ENCODE measurements around the gene COQ10B.
"Not testable (repeated sequence)": the region's sequence is repeated elsewhere in the genome, so short reads cannot be mapped to it uniquely, and the experiment has no call there.

The COQ10B gene

DNA sequence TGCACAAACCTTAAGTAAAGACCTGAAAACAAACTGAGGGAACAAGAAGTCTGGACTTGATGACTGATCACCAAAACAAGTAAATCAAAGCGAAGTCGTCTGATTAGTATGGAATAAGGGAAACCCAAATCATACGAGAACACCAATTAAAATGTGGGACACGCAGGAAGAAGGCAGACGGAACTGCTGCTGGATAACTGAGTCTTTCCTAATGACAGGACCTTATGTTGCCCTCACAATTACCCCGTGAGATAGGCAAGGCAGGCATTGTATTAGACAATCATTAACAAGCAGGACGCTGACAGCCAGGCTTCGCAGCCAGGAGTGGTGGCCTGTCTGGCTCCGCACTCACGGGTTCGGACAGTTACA is 614 bp upstream of the COQ10B start:
- FAIRE-seq, result no peak

GRCh38 chr2:197453914-197454398 is 604 bp downstream of the COQ10B start:
- no peak for FAIRE-seq

DNA sequence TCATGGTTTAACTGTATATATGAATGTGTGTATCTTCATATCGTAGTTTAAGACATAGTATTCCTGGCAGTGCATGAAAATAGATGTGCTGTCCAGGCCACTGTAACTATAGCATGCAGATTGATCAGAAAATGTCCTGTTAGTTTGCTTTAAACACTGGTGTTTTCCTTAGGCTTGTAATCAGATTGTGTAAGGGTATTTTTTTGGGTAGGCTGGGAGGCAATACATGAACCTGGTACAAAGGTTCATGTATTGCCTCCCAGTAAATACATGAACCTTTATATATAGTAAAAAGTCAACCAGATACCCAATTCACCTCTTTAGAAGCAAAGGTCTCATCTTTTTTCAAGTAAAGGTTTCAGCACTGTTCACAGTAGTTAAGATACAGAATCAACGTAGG is 1.6 kb downstream of the COQ10B start:
- FAIRE-seq, result no peak

GRCh38 chr2:197455428-197455827 is 2.1 kb downstream of the COQ10B start:
- FAIRE-seq, result no peak

DNA sequence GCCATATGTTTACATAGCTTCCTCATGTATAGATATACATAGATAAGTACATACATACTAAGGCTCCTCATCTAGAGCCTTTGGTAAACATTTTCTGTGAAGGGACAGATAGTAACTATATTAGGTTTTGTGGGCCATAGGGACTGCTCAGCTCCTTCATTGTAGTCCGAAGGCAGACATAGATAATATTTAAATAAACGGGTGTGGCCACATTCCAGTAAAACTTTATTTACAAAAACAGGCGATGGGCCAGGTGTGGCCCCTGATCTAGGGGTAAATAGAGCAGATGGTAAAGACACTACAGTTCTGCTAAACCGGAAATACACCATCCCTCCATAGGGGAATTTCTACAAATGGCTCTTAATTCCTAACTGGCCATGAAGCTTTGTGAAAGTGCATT is 7.3 kb downstream of the COQ10B start:
- FAIRE-seq, result no peak

DNA sequence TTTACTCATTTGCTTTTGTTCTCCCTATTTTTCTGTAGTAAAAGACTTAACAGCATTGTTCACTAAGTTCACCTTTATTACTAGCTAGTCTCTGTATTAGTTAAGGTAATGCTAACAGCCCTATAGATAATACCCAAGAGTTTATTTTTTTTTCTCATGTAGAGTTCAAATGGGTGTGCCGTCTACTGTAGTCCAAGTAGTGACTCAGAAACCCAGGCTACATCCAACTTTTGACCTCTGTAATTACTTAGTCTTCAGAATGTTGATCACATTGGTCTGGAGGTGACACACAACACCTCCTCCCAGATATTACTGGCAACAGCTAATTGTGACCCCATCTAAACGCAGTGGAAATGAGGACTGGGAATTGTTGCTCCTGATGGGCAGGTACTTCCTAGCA is 7.7 kb downstream of the COQ10B start:
- no peak for FAIRE-seq

- FAIRE-seq, result no peak
These were observed 10.8 kb downstream of the COQ10B start for GRCh38 chr2:197464175-197464574.

- no peak for FAIRE-seq
These were observed 18.8 kb downstream of the COQ10B start for GRCh38 chr2:197472166-197472565.

DNA sequence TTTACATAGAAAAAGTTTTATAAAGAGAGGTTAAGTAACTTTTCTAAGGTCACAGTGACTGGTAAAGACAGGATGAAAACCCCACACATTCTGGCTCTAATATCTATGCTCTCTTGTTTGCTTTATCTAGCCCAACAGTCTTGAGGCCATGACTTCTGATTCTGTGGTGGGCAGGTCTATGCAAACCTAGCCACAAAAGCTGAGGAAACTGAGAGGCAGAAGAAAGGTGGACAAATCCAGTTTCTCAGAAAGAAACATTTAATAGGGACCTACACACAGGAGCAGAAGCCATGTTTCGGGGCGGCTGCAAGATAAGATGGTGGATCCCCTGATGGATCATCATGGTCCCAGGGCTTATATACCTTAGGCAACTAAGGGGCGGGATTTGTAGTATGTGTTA is 24.4 kb downstream of the COQ10B start:
- no peak for FAIRE-seq

GRCh38 chr2:197480165-197481036 is 27.0 kb downstream of the COQ10B start:
- FAIRE-seq, result no peak

GRCh38 chr2:197484248-197484647 is 30.9 kb downstream of the COQ10B start:
- not testable (repeated sequence) for FAIRE-seq

GRCh38 chr2:197486175-197486574 is 32.8 kb downstream of the COQ10B start:
- no peak for FAIRE-seq

GRCh38 chr2:197487385-197487784 is 34.0 kb downstream of the COQ10B start:
- FAIRE-seq, result no peak

DNA sequence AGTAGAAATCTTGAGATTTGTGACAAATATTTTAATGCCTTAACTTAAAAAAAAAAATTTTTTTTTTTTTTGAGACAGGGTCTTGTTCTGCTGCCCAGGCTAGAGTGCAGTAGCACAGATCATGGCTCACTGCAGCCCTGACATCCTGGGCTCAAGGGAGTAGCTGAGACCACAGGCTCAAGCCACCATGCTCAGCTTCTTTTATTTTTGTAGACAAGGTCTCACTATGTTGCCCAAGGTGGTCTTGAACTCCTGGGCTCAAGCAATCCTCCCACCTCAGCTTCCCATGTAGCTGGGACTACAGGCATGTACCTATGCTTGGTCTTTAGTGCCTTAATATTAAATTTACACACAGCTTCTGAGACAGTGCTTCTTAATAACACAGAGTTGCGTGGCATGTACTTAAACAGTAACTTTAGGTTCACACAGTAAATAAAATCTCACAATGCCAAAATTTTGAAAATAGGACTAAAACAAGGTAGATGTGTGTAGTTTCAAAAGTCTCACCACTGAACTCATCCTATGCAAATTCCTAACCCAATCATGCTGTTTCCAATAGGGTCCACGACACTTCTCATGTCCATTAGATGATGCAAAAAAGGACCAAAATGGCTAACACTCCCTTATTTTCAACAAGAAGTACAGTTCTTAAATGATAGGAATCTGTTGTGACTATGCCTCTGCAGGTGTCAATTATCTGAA is 42.2 kb downstream of the COQ10B start:
- no peak for FAIRE-seq

DNA sequence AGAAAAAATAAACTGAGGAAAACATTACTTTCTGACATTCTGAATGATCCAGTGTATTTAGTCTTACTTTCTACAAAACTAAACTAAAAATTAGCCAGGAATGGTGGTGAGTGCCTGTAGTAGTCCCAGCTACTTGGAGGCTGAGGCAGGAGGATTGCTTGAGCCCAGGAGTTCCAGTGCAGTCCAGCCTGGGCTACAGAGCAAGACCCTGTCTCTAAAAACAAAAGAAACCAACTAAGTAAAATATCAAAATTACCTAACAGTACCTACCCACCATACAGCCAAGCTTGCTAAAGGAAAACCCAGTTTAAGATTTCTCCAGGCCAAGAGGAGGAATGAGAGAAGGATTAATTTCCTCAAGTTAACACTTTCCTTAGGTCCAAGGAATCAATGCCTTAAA is 43.3 kb downstream of the COQ10B start:
- FAIRE-seq, result no peak

- no peak for FAIRE-seq
These were observed 44.0 kb downstream of the COQ10B start for GRCh38 chr2:197497326-197497725.

DNA sequence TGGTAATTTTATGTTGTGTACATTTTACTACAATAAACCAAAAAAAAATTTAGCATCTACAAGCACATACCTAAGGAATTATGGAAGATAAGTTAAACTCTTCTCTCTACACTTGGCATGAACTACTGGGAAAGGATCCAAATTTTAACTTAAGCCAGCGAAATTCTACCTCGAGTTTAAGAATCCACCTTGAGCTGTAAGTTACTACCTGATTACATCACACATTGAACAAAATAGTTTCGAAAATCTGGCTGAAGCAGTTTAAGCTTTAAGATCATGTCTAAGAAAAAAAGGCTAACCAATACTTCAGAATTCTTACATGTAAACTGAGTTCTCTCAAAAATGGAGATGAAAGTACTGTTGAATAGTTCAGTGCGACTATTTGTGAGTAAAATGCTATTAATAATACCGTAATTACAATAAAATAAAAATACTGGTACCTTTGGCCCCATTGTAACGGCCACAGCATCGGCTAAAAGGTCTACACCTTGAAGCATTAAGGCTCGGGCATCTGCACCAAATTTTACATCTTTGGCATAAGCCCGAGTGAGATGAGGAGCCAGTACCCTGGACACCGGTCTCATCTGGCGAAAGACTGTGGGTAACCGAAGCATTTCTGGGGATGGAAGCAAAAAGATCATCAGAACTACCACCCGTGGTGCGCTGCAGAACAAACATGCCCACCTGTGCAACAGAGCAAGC is 45.0 kb downstream of the COQ10B start:
- no peak for FAIRE-seq

DNA sequence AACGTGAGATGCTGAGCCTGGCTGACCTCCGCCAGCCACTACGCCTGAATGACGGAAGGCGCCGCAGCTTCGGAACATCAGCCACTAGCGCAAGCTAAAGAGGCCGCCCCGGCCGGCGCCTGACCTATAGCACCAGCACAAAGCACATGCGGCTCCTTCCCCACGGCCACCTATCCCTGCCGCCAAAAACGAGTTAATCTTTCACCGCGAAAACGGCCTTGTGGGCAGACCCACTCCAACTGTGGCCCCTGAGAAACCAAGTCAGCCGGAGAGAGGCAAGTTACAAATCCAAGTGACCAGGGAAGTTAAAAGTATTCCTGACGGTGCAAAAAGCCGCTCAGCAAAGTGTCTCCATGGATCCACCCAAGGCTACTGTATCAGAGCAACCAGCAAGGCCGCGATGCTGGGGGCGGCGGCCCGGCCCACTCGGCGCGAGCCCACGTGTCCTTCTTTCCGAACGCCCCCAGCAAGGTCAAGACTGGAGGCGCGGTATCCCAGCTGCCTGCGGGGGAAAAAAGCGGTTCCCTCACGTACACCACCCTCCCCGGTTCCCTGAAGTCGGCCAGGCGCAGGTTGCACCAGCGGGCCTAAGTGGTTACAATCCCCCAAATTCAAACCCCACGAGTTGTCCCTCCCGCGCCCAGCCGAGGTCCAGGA is 45.7 kb downstream of the COQ10B start:
- no peak for FAIRE-seq

- peak; percentile 79 for FAIRE-seq
These were observed 46.5 kb downstream of the COQ10B start, which contains the start of the genes HSPD1 and HSPE1 for GRCh38 chr2:197499594-197500502. Gene HSPD1, minus strand, starts transcription at chr2:197499840. Its CDS starts 992 bp downstream, at chr2:197498848. Gene HSPE1, plus strand, starts transcription at chr2:197500379. Its CDS starts 58 bp downstream, at chr2:197500437.

DNA sequence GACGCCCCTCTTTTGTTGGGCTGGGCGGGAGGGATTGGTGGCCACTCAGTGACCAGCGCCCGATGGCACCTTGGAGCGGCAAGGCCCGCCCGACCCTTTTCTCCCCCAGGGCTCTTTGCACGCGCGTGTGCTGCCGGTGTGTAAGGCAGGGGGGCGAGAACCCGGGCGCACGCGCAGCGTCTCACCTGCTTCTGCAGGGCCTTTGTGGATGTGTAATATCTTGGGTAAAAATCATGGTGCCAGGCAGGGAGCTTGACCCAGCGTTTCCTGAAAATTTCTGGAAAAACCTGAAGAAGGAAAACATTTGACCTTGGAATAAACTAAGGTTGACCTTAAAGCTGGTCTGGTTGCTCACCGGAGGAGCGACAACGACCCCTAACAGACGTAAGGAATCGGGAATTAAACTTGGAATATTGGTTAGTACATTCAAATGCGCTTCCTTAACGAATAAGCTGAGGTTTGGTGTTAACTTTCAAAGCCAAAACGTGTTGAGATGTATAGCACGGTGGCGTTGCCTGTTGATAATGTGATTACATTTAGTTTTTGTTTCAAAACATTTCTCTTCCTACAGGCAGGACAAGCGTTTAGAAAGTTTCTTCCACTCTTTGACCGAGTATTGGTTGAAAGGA is 47.3 kb downstream of the COQ10B start:
- no peak for FAIRE-seq

GRCh38 chr2:197502201-197502600 is 48.8 kb downstream of the COQ10B start:
- no peak for FAIRE-seq
